Stimulated activated CD4-positive, alpha-beta T cell treated with anti-CD3 and anti-CD28 coated beads, Interleukin-12 subunit alpha, Interleukin-12 subunit beta, amount 100 ng/mL, for 24 hours (primary cell): ENCODE results near the gene MED17.
"Not testable (repeated sequence)": the region's sequence is repeated elsewhere in the genome, so short reads cannot be mapped to it uniquely, and the experiment has no call there.

Experiments
- DNase-seq, 2 experiments: peaks; one replicate each; pipeline ENCODE4 v3.0.0-alpha.2; 2020; ENCODE audit warnings: low read depth in 2 of 2

MED17 gene

GRCh38 chr11:93784145-93784934 lies at the start of gene MED17:
TSS of gene MED17 (plus strand) at chr11:93784282. CDS start at chr11:93784514, 232 bp downstream.
- DNase-seq: peak; percentile 85 to 88

- DNase-seq: no peak
Measured at GRCh38 chr11:93734427-93735222, 49.5 kb upstream of the MED17 start.

GRCh38 chr11:93735627-93736026 lies 48.5 kb upstream of the MED17 start:
- DNase-seq: no peak

- no peak for DNase-seq
Measured at GRCh38 chr11:93736129-93736528, 48.0 kb upstream of the MED17 start.

GRCh38 chr11:93737904-93738612 lies 46.0 kb upstream of the MED17 start:
- DNase-seq: no peak

- no peak for DNase-seq
Measured at GRCh38 chr11:93738647-93739081, 45.4 kb upstream of the MED17 start.

GRCh38 chr11:93740031-93740729 lies 43.9 kb upstream of the MED17 start:
- DNase-seq: peak; percentile 19 to 37

- DNase-seq: peak; percentile 47 to 51
Measured at GRCh38 chr11:93740730-93741093, 43.4 kb upstream of the MED17 start.

- peak; percentile 92 for DNase-seq
Measured at GRCh38 chr11:93741094-93741881, 42.8 kb upstream of the MED17 start, which contains the start of the genes C11orf54 and TAF1D. TSS of gene C11orf54 (plus strand) at chr11:93741672. CDS start at chr11:93747394, 5,722 bp downstream. TSS of gene TAF1D (minus strand) at chr11:93741495. CDS start at chr11:93739304, 2,191 bp downstream.

GRCh38 chr11:93741882-93742226 lies 42.2 kb upstream of the MED17 start:
- DNase-seq: no peak

GRCh38 chr11:93743291-93743690 lies 40.8 kb upstream of the MED17 start:
- no peak for DNase-seq

- DNase-seq: no peak
Measured at GRCh38 chr11:93744669-93745004, 39.4 kb upstream of the MED17 start.

- not testable (repeated sequence) for DNase-seq
Measured at GRCh38 chr11:93745005-93745755, 38.9 kb upstream of the MED17 start.

GRCh38 chr11:93746101-93746500 lies 38.0 kb upstream of the MED17 start:
- DNase-seq: no peak

- no peak for DNase-seq
Measured at GRCh38 chr11:93747122-93747521, 37.0 kb upstream of the MED17 start.

- no peak for DNase-seq
Measured at GRCh38 chr11:93751001-93751400, 33.1 kb upstream of the MED17 start.

- DNase-seq: no peak
Measured at GRCh38 chr11:93753241-93753640, 30.8 kb upstream of the MED17 start.

GRCh38 chr11:93756748-93757147 lies 27.3 kb upstream of the MED17 start:
- DNase-seq: no peak

- no peak for DNase-seq
Measured at GRCh38 chr11:93757301-93757700, 26.8 kb upstream of the MED17 start.
